Measurements from ENCODE around the gene PRKAG2.

Gene PRKAG2

GRCh38 chr7:151868396-151869108 is 8.4 kb downstream of the PRKAG2 start:
- DNase-seq (ENCODE audit: insufficient read length, low spot score) = no peak
- TF ChIP-seq POLR2AphosphoS5 (IDR thresholded peaks at IDR 0.05; ENCODE audit: low read depth, low read length) = no peak
- no peak for TF ChIP-seq PAX5 (IDR thresholded peaks at IDR 0.05; ENCODE audit: insufficient read depth, low read length, severe bottlenecking)
- TF ChIP-seq POU2F2 (IDR thresholded peaks at IDR 0.05; ENCODE audit: low read depth, low read length) = no peak
- no peak for FAIRE-seq

- DNase-seq (ENCODE audit: insufficient read length, low spot score) (no peak), FAIRE-seq (no peak)
- TF ChIP-seq SPI1 (IDR thresholded peaks at IDR 0.05; ENCODE audit: low read depth, low read length) = no peak
- no peak for TF ChIP-seq POLR2A (IDR thresholded peaks at IDR 0.05; ENCODE audit: low read depth, low read length)
- no peak for TF ChIP-seq POU2F2 (IDR thresholded peaks at IDR 0.05; ENCODE audit: low read depth, low read length)
- TF ChIP-seq TAF1 (IDR thresholded peaks at IDR 0.05; ENCODE audit: low read depth, low read length) = no peak
- no peak for TF ChIP-seq POLR2AphosphoS5 (IDR thresholded peaks at IDR 0.05; ENCODE audit: low read depth, low read length)
- no peak for TF ChIP-seq PAX5 (IDR thresholded peaks at IDR 0.05; ENCODE audit: insufficient read depth, low read length, severe bottlenecking)
These were observed 9.0 kb downstream of the PRKAG2 start for GRCh38 chr7:151867912-151868311.

- no peak for TF ChIP-seq SPI1 (IDR thresholded peaks at IDR 0.05; ENCODE audit: low read depth, low read length)
- no peak for TF ChIP-seq PAX5 (IDR thresholded peaks at IDR 0.05; ENCODE audit: insufficient read depth, low read length, severe bottlenecking)
- no peak for TF ChIP-seq POU2F2 (IDR thresholded peaks at IDR 0.05; ENCODE audit: low read depth, low read length)
- no peak for TF ChIP-seq TAF1 (IDR thresholded peaks at IDR 0.05; ENCODE audit: low read depth, low read length)
- no peak for TF ChIP-seq POLR2AphosphoS5 (IDR thresholded peaks at IDR 0.05; ENCODE audit: low read depth, low read length)
- no peak for TF ChIP-seq POLR2A (IDR thresholded peaks at IDR 0.05; ENCODE audit: low read depth, low read length)
- FAIRE-seq = no peak
- DNase-seq (ENCODE audit: insufficient read length, low spot score) = no peak
These were observed 9.9 kb downstream of the PRKAG2 start for GRCh38 chr7:151866761-151867655.

GRCh38 chr7:151866028-151866427 is 10.9 kb downstream of the PRKAG2 start:
- DNase-seq (ENCODE audit: insufficient read length, low spot score) = no peak
- TF ChIP-seq SPI1 (IDR thresholded peaks at IDR 0.05; ENCODE audit: low read depth, low read length) = no peak
- no peak for TF ChIP-seq POLR2A (IDR thresholded peaks at IDR 0.05; ENCODE audit: low read depth, low read length)
- FAIRE-seq = no peak

- TF ChIP-seq PAX5 (IDR thresholded peaks at IDR 0.05; ENCODE audit: insufficient read depth, low read length, severe bottlenecking) (no peak), POLR2AphosphoS5 (IDR thresholded peaks at IDR 0.05; ENCODE audit: low read depth, low read length) (no peak), SPI1 (IDR thresholded peaks at IDR 0.05; ENCODE audit: low read depth, low read length) (no peak)
- FAIRE-seq (no peak), DNase-seq (ENCODE audit: insufficient read length, low spot score) (no peak)
These were observed 11.7 kb downstream of the PRKAG2 start for GRCh38 chr7:151865070-151865670.

- no peak for FAIRE-seq
- no peak for DNase-seq (ENCODE audit: insufficient read length, low spot score)
- no peak for TF ChIP-seq POLR2AphosphoS5 (IDR thresholded peaks at IDR 0.05; ENCODE audit: low read depth, low read length)
- TF ChIP-seq POLR2A (IDR thresholded peaks at IDR 0.05; ENCODE audit: low read depth, low read length) = no peak
- no peak for TF ChIP-seq POU2F2 (IDR thresholded peaks at IDR 0.05; ENCODE audit: low read depth, low read length)
These were observed 12.4 kb downstream of the PRKAG2 start for GRCh38 chr7:151864561-151864960.

GRCh38 chr7:151864081-151864480 is 12.8 kb downstream of the PRKAG2 start:
- DNase-seq (ENCODE audit: insufficient read length, low spot score) (no peak), FAIRE-seq (no peak)
- TF ChIP-seq POLR2AphosphoS5 (IDR thresholded peaks at IDR 0.05; ENCODE audit: low read depth, low read length) (no peak), SPI1 (IDR thresholded peaks at IDR 0.05; ENCODE audit: low read depth, low read length) (no peak), PAX5 (IDR thresholded peaks at IDR 0.05; ENCODE audit: insufficient read depth, low read length, severe bottlenecking) (no peak), POU2F2 (IDR thresholded peaks at IDR 0.05; ENCODE audit: low read depth, low read length) (no peak), POLR2A (IDR thresholded peaks at IDR 0.05; ENCODE audit: low read depth, low read length) (no peak), TAF1 (IDR thresholded peaks at IDR 0.05; ENCODE audit: low read depth, low read length) (no peak)

- TF ChIP-seq POU2F2 (IDR thresholded peaks at IDR 0.05; ENCODE audit: low read depth, low read length) (no peak), SPI1 (IDR thresholded peaks at IDR 0.05; ENCODE audit: low read depth, low read length) (no peak), POLR2AphosphoS5 (IDR thresholded peaks at IDR 0.05; ENCODE audit: low read depth, low read length) (no peak), POLR2A (IDR thresholded peaks at IDR 0.05; ENCODE audit: low read depth, low read length) (no peak), PAX5 (IDR thresholded peaks at IDR 0.05; ENCODE audit: insufficient read depth, low read length, severe bottlenecking) (no peak), TAF1 (IDR thresholded peaks at IDR 0.05; ENCODE audit: low read depth, low read length) (no peak)
- no peak for FAIRE-seq
- DNase-seq (ENCODE audit: insufficient read length, low spot score) = no peak
These were observed 13.4 kb downstream of the PRKAG2 start for GRCh38 chr7:151863386-151864079.

- no peak for TF ChIP-seq POLR2AphosphoS5 (IDR thresholded peaks at IDR 0.05; ENCODE audit: low read depth, low read length)
- no peak for TF ChIP-seq PAX5 (IDR thresholded peaks at IDR 0.05; ENCODE audit: insufficient read depth, low read length, severe bottlenecking)
- FAIRE-seq = no peak
- no peak for DNase-seq (ENCODE audit: insufficient read length, low spot score)
These were observed 14.1 kb downstream of the PRKAG2 start for GRCh38 chr7:151862606-151863381.

Measured in GM12891 (cell line).